GM11168 (cell line): ENCODE measurements around the gene TEPSIN.

Experiments
- in situ Hi-C: fragments of 300-500 bp; cut with MboI; formaldehyde crosslinking; loops from one replicate; pipeline ENCODE4 v1.12.0; 2022; ENCODE audit warnings: low sequenced_read_pairs; ENCODE audit not compliant: unreplicated experiment

TEPSIN gene

GRCh38 chr17:81251094-81251708 is 12.3 kb upstream of the TEPSIN start:
- in situ Hi-C loops = no loop called here

- in situ Hi-C loops = no loop called here
These were observed 11.6 kb upstream of the TEPSIN start for GRCh38 chr17:81250286-81251093.

- in situ Hi-C loops = no loop called here
These were observed 10.6 kb upstream of the TEPSIN start for GRCh38 chr17:81249223-81250040.

GRCh38 chr17:81248649-81249048 is 9.8 kb upstream of the TEPSIN start:
- in situ Hi-C loops = no loop called here

GRCh38 chr17:81247339-81247990 is 8.6 kb upstream of the TEPSIN start:
- in situ Hi-C loops = no loop called here

GRCh38 chr17:81246679-81247338 is 8.0 kb upstream of the TEPSIN start:
- in situ Hi-C loops = no loop called here

GRCh38 chr17:81246343-81246670 is 7.5 kb upstream of the TEPSIN start:
- in situ Hi-C loops = no loop called here

GRCh38 chr17:81245665-81246342 is 6.9 kb upstream of the TEPSIN start:
- in situ Hi-C loops = no loop called here

GRCh38 chr17:81245024-81245664 is 6.3 kb upstream of the TEPSIN start:
- in situ Hi-C loops = no loop called here

- in situ Hi-C loops = no loop called here
These were observed 5.6 kb upstream of the TEPSIN start for GRCh38 chr17:81244358-81245023.

GRCh38 chr17:81243333-81243664 is 4.4 kb upstream of the TEPSIN start:
- in situ Hi-C loops = no loop called here

- in situ Hi-C loops = no loop called here
These were observed 3.8 kb upstream of the TEPSIN start for GRCh38 chr17:81242421-81243332.

- in situ Hi-C loops = no loop called here
These were observed 3.0 kb upstream of the TEPSIN start for GRCh38 chr17:81241648-81242420.

GRCh38 chr17:81241203-81241602 is 2.3 kb upstream of the TEPSIN start:
- in situ Hi-C loops = no loop called here

- in situ Hi-C loops = no loop called here
These were observed 1.9 kb upstream of the TEPSIN start for GRCh38 chr17:81240761-81241160.

- in situ Hi-C loops = no loop called here
These were observed 1.1 kb upstream of the TEPSIN start for GRCh38 chr17:81239714-81240555.
